Measurements from ENCODE around the gene TMED10.

The TMED10 gene

GRCh38 chr14:75167325-75167724 is 9.1 kb downstream of the TMED10 start:
- Histone ChIP-seq H3K27me3 (replicated peaks; ENCODE audit: control insufficient read depth, insufficient read depth, low read length) (no peaks in the 10 kb centered on the region), H3K4me3 (replicated peaks; ENCODE audit: low read depth, low read length) (no peak overlapping the region), H3K36me3 (ENCODE audit: control insufficient read depth, insufficient read depth, low read length) (no peaks in the 10 kb centered on the region; the same call in none of the 2 replicates)
- TF ChIP-seq CTCF (IDR thresholded peaks at IDR 0.05; ENCODE audit: insufficient read depth, low read length, poor library complexity, severe bottlenecking) = no peak
- no peak for DNase-seq (ENCODE audit: extremely low read depth, insufficient read length)

- no peaks in the 10 kb centered on the region for H3K27me3 ChIP-seq (replicated peaks; ENCODE audit: control insufficient read depth, insufficient read depth, low read length)
- TF ChIP-seq CTCF (IDR thresholded peaks at IDR 0.05; ENCODE audit: insufficient read depth, low read length, poor library complexity, severe bottlenecking) = no peak
- no peak overlapping the region for H3K4me3 ChIP-seq (replicated peaks; ENCODE audit: low read depth, low read length)
- DNase-seq (ENCODE audit: extremely low read depth, insufficient read length) = no peak
- no peaks in the 10 kb centered on the region; the same call in none of the 2 replicates for H3K36me3 ChIP-seq (ENCODE audit: control insufficient read depth, insufficient read depth, low read length)
Measured at GRCh38 chr14:75165586-75166391, 10.6 kb downstream of the TMED10 start.

GRCh38 chr14:75164809-75165208 is 11.6 kb downstream of the TMED10 start:
- Histone ChIP-seq H3K27me3 (replicated peaks; ENCODE audit: control insufficient read depth, insufficient read depth, low read length) (no peaks in the 10 kb centered on the region), H3K4me3 (replicated peaks; ENCODE audit: low read depth, low read length) (no peak overlapping the region), H3K36me3 (ENCODE audit: control insufficient read depth, insufficient read depth, low read length) (no peaks in the 10 kb centered on the region; the same call in 1 of the 2 replicates)
- no peak for DNase-seq (ENCODE audit: extremely low read depth, insufficient read length)
- TF ChIP-seq CTCF (IDR thresholded peaks at IDR 0.05; ENCODE audit: insufficient read depth, low read length, poor library complexity, severe bottlenecking) = no peak

- TF ChIP-seq CTCF (IDR thresholded peaks at IDR 0.05; ENCODE audit: insufficient read depth, low read length, poor library complexity, severe bottlenecking) = no peak
- no peak for DNase-seq (ENCODE audit: extremely low read depth, insufficient read length)
- Histone ChIP-seq H3K36me3 (ENCODE audit: control insufficient read depth, insufficient read depth, low read length) (no peaks in the 10 kb centered on the region; the same call in 1 of the 2 replicates), H3K4me3 (replicated peaks; ENCODE audit: low read depth, low read length) (no peak overlapping the region), H3K27me3 (replicated peaks; ENCODE audit: control insufficient read depth, insufficient read depth, low read length) (no peaks in the 10 kb centered on the region)
Measured at GRCh38 chr14:75163677-75164076, 12.7 kb downstream of the TMED10 start.

GRCh38 chr14:75162631-75163030 is 13.8 kb downstream of the TMED10 start:
- Histone ChIP-seq H3K4me3 (replicated peaks; ENCODE audit: low read depth, low read length) (no peak overlapping the region), H3K36me3 (ENCODE audit: control insufficient read depth, insufficient read depth, low read length) (no peaks in the 10 kb centered on the region; the same call in 1 of the 2 replicates), H3K27me3 (replicated peaks; ENCODE audit: control insufficient read depth, insufficient read depth, low read length) (no peaks in the 10 kb centered on the region)
- no peak for DNase-seq (ENCODE audit: extremely low read depth, insufficient read length)
- TF ChIP-seq CTCF (IDR thresholded peaks at IDR 0.05; ENCODE audit: insufficient read depth, low read length, poor library complexity, severe bottlenecking) = no peak

All from GM06990 (cell line).